DOHH2 (cell line): Measurements from ENCODE around the gene CPT1A.

Experiments used
- CTCF ChIP-seq: fragments of 200-600 bp; sonication (generic); IDR thresholded peaks from one replicate; pipeline ENCODE4 v1.5.1; 2014; ENCODE audit warnings: antibody characterized with exemption, mild to moderate bottlenecking, low read depth, low read length; ENCODE audit not compliant: poor library complexity, severe bottlenecking
- EZH2phosphoT487 ChIP-seq: fragments of 200-600 bp; sonication (generic); IDR thresholded peaks from 2 replicates; pipeline ENCODE4 v1.6.1; 2017; ENCODE audit warnings: borderline replicate concordance, mild to moderate bottlenecking, antibody characterized with exemption, low read length, moderate library complexity, mixed read lengths

DNA sequence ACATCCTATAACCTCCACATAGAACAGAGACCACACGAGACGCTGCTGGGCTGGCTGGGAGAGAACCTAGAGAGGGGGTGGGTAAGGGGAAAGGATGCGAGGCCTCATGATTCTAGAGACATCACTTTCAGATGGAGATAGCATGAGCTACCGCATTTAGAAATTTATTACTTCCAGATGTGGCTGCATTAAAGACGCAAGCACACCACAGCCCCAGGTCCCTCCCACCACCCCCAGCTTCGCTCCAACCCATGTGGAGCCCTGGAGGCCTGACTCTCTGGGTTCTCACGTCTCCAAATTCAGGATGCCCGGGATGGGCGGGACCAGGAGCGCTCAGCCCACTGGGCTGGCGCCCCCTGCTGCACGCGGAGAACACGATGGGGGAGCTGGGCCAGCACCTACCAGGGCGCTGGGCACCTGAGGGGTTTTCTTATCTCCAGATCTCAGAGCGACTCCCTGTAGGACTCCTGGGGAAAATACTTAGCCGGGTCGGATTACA, 48.3 kb upstream of the CPT1A start:
- no peak for TF ChIP-seq EZH2phosphoT487
- TF ChIP-seq CTCF, result peak; percentile 42
